Measurements from ENCODE around the gene TRABD2B. TPM values are rescaled to one million over a fixed set of nuclear protein-coding genes. Genes with fewer than 3 reads are reported as not detected.

Gene TRABD2B
- total and polyA plus RNA-seq, 2 donors (not counting 1 experiment from before 2014, with no cell fraction given), result under 0.01 TPM; not detected in 1

GRCh38 chr1:47871799-47872353, 125.3 kb downstream of the TRABD2B start:
- no peaks in the 10 kb centered on the region for H3K27me3 ChIP-seq (ENCODE audit: control insufficient read depth, insufficient read depth, low read length)
- H3K79me2 ChIP-seq (ENCODE audit: control insufficient read depth, insufficient read depth, low read length), result no peaks in the 10 kb centered on the region
- DNase-seq (ENCODE audit: low read depth in 2 of 2), result no peak
- no peaks in the 10 kb centered on the region for H3K9me3 ChIP-seq (ENCODE audit: control insufficient read depth, insufficient read depth, low read depth, low read length)
- H3K4me1 ChIP-seq (ENCODE audit: control insufficient read depth, extremely low read depth, insufficient read depth, low read length), result no peaks in the 10 kb centered on the region
- no peak overlapping the region for H3K9ac ChIP-seq (ENCODE audit: insufficient read depth, low read length)
- H3K36me3 ChIP-seq (ENCODE audit: control insufficient read depth, insufficient read depth, low read length), result no peaks in the 10 kb centered on the region
- H4K20me1 ChIP-seq (ENCODE audit: control insufficient read depth, extremely low read depth, insufficient read depth, low read length), result no peaks in the 10 kb centered on the region
- no peak overlapping the region for H3K4me3 ChIP-seq (replicated peaks in 1 of 4; ENCODE audit: control extremely low read depth in 1 of 4, insufficient read depth in 1 of 4, low read depth in 3 of 4, low read length in 4 of 4)
- H3K4me2 ChIP-seq (ENCODE audit: extremely low read depth, insufficient read depth, low read length), result no peak overlapping the region
- no peak overlapping the region for H2AFZ ChIP-seq (ENCODE audit: low read length)
- TF ChIP-seq CTCF (conservative IDR thresholded peaks at IDR 0.05 in 1 of 2, IDR thresholded peaks at IDR 0.05 in 1 of 2; ENCODE audit: low read depth in 1 of 2, low read length in 2 of 2), result no peak
- no peak overlapping the region for H3K27ac ChIP-seq (ENCODE audit: insufficient read depth, low read length)

GRCh38 chr1:47870946-47871676, 126.1 kb downstream of the TRABD2B start:
- Histone ChIP-seq H4K20me1 (ENCODE audit: control insufficient read depth, extremely low read depth, insufficient read depth, low read length) (no peaks in the 10 kb centered on the region), H3K36me3 (ENCODE audit: control insufficient read depth, insufficient read depth, low read length) (no peaks in the 10 kb centered on the region), H3K9me3 (ENCODE audit: control insufficient read depth, insufficient read depth, low read depth, low read length) (no peaks in the 10 kb centered on the region), H3K4me3 (replicated peaks in 1 of 4; ENCODE audit: control extremely low read depth in 1 of 4, insufficient read depth in 1 of 4, low read depth in 3 of 4, low read length in 4 of 4) (no peak overlapping the region), H2AFZ (ENCODE audit: low read length) (no peak overlapping the region), H3K27me3 (ENCODE audit: control insufficient read depth, insufficient read depth, low read length) (no peaks in the 10 kb centered on the region), H3K4me1 (ENCODE audit: control insufficient read depth, extremely low read depth, insufficient read depth, low read length) (no peaks in the 10 kb centered on the region), H3K79me2 (ENCODE audit: control insufficient read depth, insufficient read depth, low read length) (no peaks in the 10 kb centered on the region), H3K9ac (ENCODE audit: insufficient read depth, low read length) (no peak overlapping the region), H3K4me2 (ENCODE audit: extremely low read depth, insufficient read depth, low read length) (no peak overlapping the region), H3K27ac (ENCODE audit: insufficient read depth, low read length) (no peak overlapping the region)
- no peak for DNase-seq (ENCODE audit: low read depth in 2 of 2)
- TF ChIP-seq EZH2 (IDR thresholded peaks at IDR 0.05; ENCODE audit: low read length, missing control alignments), result no peak
- TF ChIP-seq CTCF (conservative IDR thresholded peaks at IDR 0.05 in 1 of 2, IDR thresholded peaks at IDR 0.05 in 1 of 2; ENCODE audit: low read depth in 1 of 2, low read length in 2 of 2), result no peak

DNA sequence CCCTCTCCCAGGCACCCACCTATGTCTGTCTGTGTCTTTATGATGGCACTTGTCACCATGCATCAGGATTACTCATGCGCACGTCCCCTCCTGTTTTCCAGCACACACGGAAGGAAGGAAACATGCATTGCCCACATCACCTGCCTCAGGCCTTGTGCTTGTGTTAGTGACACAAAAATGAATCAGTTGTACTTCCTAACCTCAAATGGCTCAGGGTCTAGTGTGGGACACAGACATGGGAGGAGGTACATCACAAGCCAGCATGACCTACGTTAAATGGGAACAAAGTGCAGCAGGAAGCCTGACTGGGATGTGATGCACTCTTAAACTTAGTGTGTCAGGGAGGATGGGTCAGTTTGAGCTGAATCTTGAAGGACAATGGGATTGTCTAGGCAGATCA, 126.7 kb downstream of the TRABD2B start:
- no peak overlapping the region for H2AFZ ChIP-seq (ENCODE audit: low read length)
- H3K4me1 ChIP-seq (ENCODE audit: control insufficient read depth, extremely low read depth, insufficient read depth, low read length), result no peaks in the 10 kb centered on the region
- no peaks in the 10 kb centered on the region for H4K20me1 ChIP-seq (ENCODE audit: control insufficient read depth, extremely low read depth, insufficient read depth, low read length)
- H3K27ac ChIP-seq (ENCODE audit: insufficient read depth, low read length), result no peak overlapping the region
- no peaks in the 10 kb centered on the region for H3K36me3 ChIP-seq (ENCODE audit: control insufficient read depth, insufficient read depth, low read length)
- no peak overlapping the region for H3K4me3 ChIP-seq (replicated peaks in 1 of 4; ENCODE audit: control extremely low read depth in 1 of 4, insufficient read depth in 1 of 4, low read depth in 3 of 4, low read length in 4 of 4)
- H3K27me3 ChIP-seq (ENCODE audit: control insufficient read depth, insufficient read depth, low read length), result no peaks in the 10 kb centered on the region
- no peaks in the 10 kb centered on the region for H3K79me2 ChIP-seq (ENCODE audit: control insufficient read depth, insufficient read depth, low read length)
- no peak overlapping the region for H3K4me2 ChIP-seq (ENCODE audit: extremely low read depth, insufficient read depth, low read length)
- TF ChIP-seq EZH2 (IDR thresholded peaks at IDR 0.05; ENCODE audit: low read length, missing control alignments) (no peak), CTCF (conservative IDR thresholded peaks at IDR 0.05 in 1 of 2, IDR thresholded peaks at IDR 0.05 in 1 of 2; ENCODE audit: low read depth in 1 of 2, low read length in 2 of 2) (no peak)
- H3K9ac ChIP-seq (ENCODE audit: insufficient read depth, low read length), result no peak overlapping the region
- DNase-seq (ENCODE audit: low read depth in 2 of 2), result no peak
- no peaks in the 10 kb centered on the region for H3K9me3 ChIP-seq (ENCODE audit: control insufficient read depth, insufficient read depth, low read depth, low read length)
